ENCODE data around the gene CHST9. TPM values are rescaled to one million over a fixed set of nuclear protein-coding genes. Genes with fewer than 3 reads are reported as not detected.
A peak's percentile ranks its signal among the peaks of the same experiment; 100 is the strongest.

CHST9 gene
- total RNA-seq, 1 donor from 2014 or later = 0.03 TPM

DNA sequence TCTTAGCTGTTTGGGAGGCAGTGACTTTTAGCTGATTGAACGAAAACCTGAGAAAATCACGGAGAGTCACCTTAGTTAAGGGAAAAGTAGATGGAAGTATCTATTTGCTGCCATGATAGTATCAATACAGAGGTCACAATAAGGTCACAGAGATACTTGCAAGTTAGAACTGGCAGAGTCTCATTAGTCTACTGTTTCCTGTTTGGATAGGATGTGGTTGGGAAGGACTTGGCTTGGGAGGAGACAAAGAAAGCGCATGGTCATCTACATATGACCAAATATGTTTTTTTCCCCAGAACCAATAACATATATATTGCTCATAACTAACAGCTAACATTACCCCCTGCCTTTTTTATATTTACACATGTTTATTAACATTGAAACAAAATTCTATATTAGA, 241.2 kb downstream of the CHST9 start:
- DNase-seq = no peak
- Histone ChIP-seq H3K9me3 (no peaks in the 10 kb centered on the region), H3K27ac (no peak overlapping the region), H3K36me3 (no peaks in the 10 kb centered on the region), H3K4me1 (no peaks in the 10 kb centered on the region), H3K27me3 (no peaks in the 10 kb centered on the region), H3K4me3 (no peak overlapping the region)
- no peak for ATAC-seq
- TF ChIP-seq, protein P1, sequence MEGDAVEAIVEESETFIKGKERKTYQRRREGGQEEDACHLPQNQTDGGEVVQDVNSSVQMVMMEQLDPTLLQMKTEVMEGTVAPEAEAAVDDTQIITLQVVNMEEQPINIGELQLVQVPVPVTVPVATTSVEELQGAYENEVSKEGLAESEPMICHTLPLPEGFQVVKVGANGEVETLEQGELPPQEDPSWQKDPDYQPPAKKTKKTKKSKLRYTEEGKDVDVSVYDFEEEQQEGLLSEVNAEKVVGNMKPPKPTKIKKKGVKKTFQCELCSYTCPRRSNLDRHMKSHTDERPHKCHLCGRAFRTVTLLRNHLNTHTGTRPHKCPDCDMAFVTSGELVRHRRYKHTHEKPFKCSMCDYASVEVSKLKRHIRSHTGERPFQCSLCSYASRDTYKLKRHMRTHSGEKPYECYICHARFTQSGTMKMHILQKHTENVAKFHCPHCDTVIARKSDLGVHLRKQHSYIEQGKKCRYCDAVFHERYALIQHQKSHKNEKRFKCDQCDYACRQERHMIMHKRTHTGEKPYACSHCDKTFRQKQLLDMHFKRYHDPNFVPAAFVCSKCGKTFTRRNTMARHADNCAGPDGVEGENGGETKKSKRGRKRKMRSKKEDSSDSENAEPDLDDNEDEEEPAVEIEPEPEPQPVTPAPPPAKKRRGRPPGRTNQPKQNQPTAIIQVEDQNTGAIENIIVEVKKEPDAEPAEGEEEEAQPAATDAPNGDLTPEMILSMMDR (IDR thresholded peaks at IDR 0.05) = no peak
- intact Hi-C loops (cut with DNase I) = no loop called here

DNA sequence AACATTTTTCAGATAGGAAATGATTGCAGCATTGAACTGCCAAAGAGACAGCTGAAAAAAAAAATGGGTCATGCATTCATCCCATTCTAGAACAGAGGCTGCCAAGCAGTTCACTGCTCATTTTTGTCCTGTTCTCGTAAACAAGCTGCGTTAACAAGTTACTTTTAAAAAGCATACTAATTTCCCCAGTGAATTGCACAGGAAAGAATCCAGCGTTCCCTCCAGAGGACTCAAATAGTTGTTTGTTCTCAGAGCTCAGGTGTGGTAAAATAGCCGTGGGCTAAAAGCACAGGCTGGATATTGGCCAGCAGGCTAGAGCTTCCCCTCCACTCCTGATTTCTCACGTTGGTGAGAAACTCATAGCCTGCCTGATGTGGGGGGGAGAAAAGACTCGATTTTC, 243.5 kb downstream of the CHST9 start:
- no peaks in the 10 kb centered on the region for H3K36me3 ChIP-seq
- no peaks in the 10 kb centered on the region for H3K4me1 ChIP-seq
- H3K27me3 ChIP-seq = no peaks in the 10 kb centered on the region
- H3K27ac ChIP-seq = no peak overlapping the region
- intact Hi-C loops (cut with DNase I) = no loop called here
- DNase-seq (no peak), ATAC-seq (peak; percentile 32)
- TF ChIP-seq, protein P1 (IDR thresholded peaks at IDR 0.05) = no peak
- no peak overlapping the region for H3K4me3 ChIP-seq
- no peaks in the 10 kb centered on the region for H3K9me3 ChIP-seq

DNA sequence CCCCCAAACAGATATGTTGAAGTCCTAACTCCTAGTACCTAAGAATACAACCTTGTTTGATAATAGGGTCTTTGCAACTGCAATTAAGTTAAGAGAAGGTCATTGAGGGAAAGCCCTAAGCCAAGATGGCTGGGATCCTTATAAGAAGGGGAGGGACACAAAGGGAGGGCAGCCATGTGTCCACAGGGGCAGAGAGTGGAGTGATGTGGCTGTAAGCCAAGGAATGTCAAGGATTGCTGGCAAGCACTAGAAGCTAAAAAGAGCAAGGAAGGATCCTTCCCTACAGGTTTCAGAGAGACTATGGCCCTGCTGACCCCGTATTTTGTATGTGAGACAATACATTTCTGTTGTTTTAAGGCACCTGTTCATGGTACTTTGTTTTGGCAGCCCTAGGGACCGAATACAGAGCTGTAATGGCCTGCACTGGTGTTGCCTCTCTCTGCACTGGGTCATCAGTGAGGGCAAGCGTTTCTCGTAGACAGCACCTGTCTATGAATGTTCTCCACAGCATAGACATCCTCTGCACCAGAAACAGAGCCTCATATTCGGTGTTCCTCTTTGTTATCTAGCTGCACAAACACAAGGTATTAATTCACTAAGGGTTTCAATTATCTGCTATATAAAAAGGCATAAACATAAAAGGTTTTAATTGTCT, 244.2 kb downstream of the CHST9 start:
- ATAC-seq (peak; percentile 89), DNase-seq (no peak)
- Histone ChIP-seq H3K4me3 (no peak overlapping the region), H3K27me3 (no peaks in the 10 kb centered on the region), H3K9me3 (no peaks in the 10 kb centered on the region), H3K4me1 (no peaks in the 10 kb centered on the region), H3K36me3 (no peaks in the 10 kb centered on the region), H3K27ac (no peak overlapping the region)
- intact Hi-C loops (cut with DNase I) = no loop called here
- TF ChIP-seq, protein P1 (IDR thresholded peaks at IDR 0.05) = no peak

DNA sequence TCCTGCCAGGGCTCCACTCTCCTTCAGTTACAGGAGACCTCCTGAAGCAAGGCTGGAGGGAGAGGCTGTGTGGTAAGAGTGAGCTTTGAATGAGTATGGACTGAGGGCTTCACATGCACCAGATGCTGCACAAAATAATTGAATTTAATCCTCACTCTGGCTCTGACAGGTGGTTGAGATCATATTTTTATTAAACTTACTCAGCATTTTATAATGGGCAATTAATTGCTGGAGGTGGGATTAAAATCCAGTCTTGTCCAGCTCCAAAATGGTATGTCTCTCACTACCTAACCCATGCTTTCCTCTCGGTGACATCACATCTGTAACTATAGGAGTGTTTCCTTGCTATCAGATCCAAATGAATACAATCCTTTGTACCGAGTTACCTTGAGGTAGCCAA, 253.4 kb downstream of the CHST9 start:
- no peaks in the 10 kb centered on the region for H3K27me3 ChIP-seq
- no peak for ATAC-seq
- no peak for DNase-seq
- no peaks in the 10 kb centered on the region for H3K9me3 ChIP-seq
- no peak overlapping the region for H3K27ac ChIP-seq
- no peak overlapping the region for H3K4me3 ChIP-seq
- H3K36me3 ChIP-seq = no peaks in the 10 kb centered on the region
- peaks cover 3% of the 10 kb centered on the region for H3K4me1 ChIP-seq
- intact Hi-C loops (cut with DNase I) = no loop called here
- TF ChIP-seq, protein P1 (IDR thresholded peaks at IDR 0.05) = no peak

DNA sequence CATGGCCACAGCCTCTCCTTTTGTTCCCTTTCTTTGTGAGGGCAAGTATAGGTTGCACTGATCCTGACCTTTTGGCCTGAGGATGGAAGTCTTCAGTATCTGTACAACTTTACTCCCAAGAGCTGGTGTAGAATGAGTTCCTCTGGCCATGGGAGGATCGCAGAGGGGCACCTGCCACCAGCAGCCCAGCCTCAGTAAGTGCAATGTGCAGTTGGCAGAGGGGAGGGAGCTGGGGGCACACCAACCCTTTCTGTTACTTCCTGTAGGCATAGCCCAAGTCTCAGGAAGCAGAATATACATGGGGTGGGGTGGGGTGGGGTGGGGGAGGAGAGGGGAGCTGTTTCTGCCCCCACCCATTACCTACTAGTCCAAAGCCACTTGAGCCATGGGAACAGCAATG, 254.5 kb downstream of the CHST9 start:
- intact Hi-C loops (cut with DNase I) = no loop called here
- H3K4me3 ChIP-seq = no peak overlapping the region
- no peaks in the 10 kb centered on the region for H3K27me3 ChIP-seq
- H3K36me3 ChIP-seq = no peaks in the 10 kb centered on the region
- no peaks in the 10 kb centered on the region for H3K9me3 ChIP-seq
- H3K27ac ChIP-seq = no peak overlapping the region
- DNase-seq (no peak), ATAC-seq (no peak)
- TF ChIP-seq, protein P1 (IDR thresholded peaks at IDR 0.05) = no peak
- peaks cover 3% of the 10 kb centered on the region for H3K4me1 ChIP-seq
